Liver (tissue), 9 donors: ENCODE data around the gene RPTN. TPM values are rescaled to one million over a fixed set of nuclear protein-coding genes. Genes with fewer than 3 reads are reported as not detected.

ENCODE experiments used
- DNase-seq: peaks from one replicate; pipeline ENCODE4 v3.0.0-alpha.2; 2017; ENCODE audit warnings: low spot score
- H3K27ac ChIP-seq, 2 donors: one replicate each; pipeline ENCODE4 v1.7.0; 2013; ENCODE audit warnings: inconsistent platforms in 2 of 2, low read length in 2 of 2, control low read depth in 1 of 2, low read depth in 1 of 2, mild to moderate bottlenecking in 1 of 2
- H3K27me3 ChIP-seq, 4 donors: one replicate each; pipeline versions ENCODE4 v1.6.1 to v1.7.0; 2013; ENCODE audit warnings: low read length in 3 of 4, inconsistent platforms in 1 of 4, mild to moderate bottlenecking in 1 of 4, moderate library complexity in 1 of 4; ENCODE audit not compliant: control insufficient read depth in 4 of 4, insufficient read depth in 4 of 4
- H3K36me3 ChIP-seq, 4 donors: one replicate each; pipeline versions ENCODE4 v1.6.1 to v1.7.0; 2013; ENCODE audit warnings: low read length in 3 of 4, mild to moderate bottlenecking in 3 of 4, low read depth in 1 of 4, moderate library complexity in 1 of 4; ENCODE audit not compliant: control insufficient read depth in 4 of 4, insufficient read depth in 3 of 4
- H3K4me1 ChIP-seq, 4 donors: one replicate each; pipeline versions ENCODE4 v1.6.1 to v1.7.0; 2013; ENCODE audit warnings: low read length in 3 of 4, mild to moderate bottlenecking in 3 of 4, moderate library complexity in 1 of 4; ENCODE audit not compliant: control insufficient read depth in 4 of 4, insufficient read depth in 4 of 4
- H3K4me3 ChIP-seq, 3 donors: one replicate each; pipeline versions ENCODE4 v1.6.1 to v1.7.0; 2013; ENCODE audit warnings: low read length in 3 of 3, control low read depth in 1 of 3, low read depth in 1 of 3, mild to moderate bottlenecking in 1 of 3
- H3K9ac ChIP-seq, 2 donors: one replicate each; pipeline ENCODE4 v1.7.0; 2013; ENCODE audit warnings: low read length in 2 of 2, mild to moderate bottlenecking in 2 of 2, moderate library complexity in 2 of 2, control low read depth in 1 of 2, low read depth in 1 of 2
- H3K9me3 ChIP-seq, 4 donors: one replicate each; pipeline versions ENCODE4 v1.6.1 to v1.7.0; 2013; ENCODE audit warnings: low read length in 3 of 4; ENCODE audit not compliant: control insufficient read depth in 4 of 4
- EGR1 ChIP-seq, 2 donors: IDR thresholded peaks; 2 replicates each; pipeline ENCODE4 v1.6.1; 2016 to 2018; ENCODE audit warnings: antibody characterized with exemption in 2 of 2, low read depth in 2 of 2
- FOXA1 ChIP-seq: IDR thresholded peaks from 2 replicates; pipeline ENCODE4 v1.6.1; 2016; ENCODE audit warnings: antibody characterized with exemption
- FOXA2 ChIP-seq: IDR thresholded peaks from 2 replicates; pipeline ENCODE4 v1.6.1; 2016; ENCODE audit warnings: antibody characterized with exemption
- GABPA ChIP-seq, 2 donors: IDR thresholded peaks in 1 of 2; conservative IDR thresholded peaks in 1 of 2; 2 replicates each; pipeline ENCODE4 v1.6.1; 2016; ENCODE audit warnings: antibody characterized with exemption in 2 of 2, mild to moderate bottlenecking in 1 of 2, moderate library complexity in 1 of 2
- HNF4A ChIP-seq, 2 donors: conservative IDR thresholded peaks; 2 replicates each; pipeline ENCODE4 v1.6.1; 2016; ENCODE audit warnings: antibody characterized with exemption in 2 of 2, mild to moderate bottlenecking in 2 of 2
- HNF4G ChIP-seq: IDR thresholded peaks from 2 replicates; pipeline ENCODE4 v1.6.1; 2016; ENCODE audit warnings: antibody characterized with exemption
- JUND ChIP-seq, 2 donors: IDR thresholded peaks; 2 replicates each; pipeline ENCODE4 v1.6.1; 2016; ENCODE audit warnings: antibody characterized with exemption in 2 of 2
- NR2F2 ChIP-seq: IDR thresholded peaks from 2 replicates; pipeline ENCODE4 v1.6.1; 2016; ENCODE audit warnings: antibody characterized with exemption
- RAD21 ChIP-seq, 2 donors: IDR thresholded peaks; 2 replicates each; pipeline ENCODE4 v1.6.1; 2016; ENCODE audit warnings: antibody characterized with exemption in 2 of 2, mild to moderate bottlenecking in 2 of 2
- RXRA ChIP-seq, 2 donors: IDR thresholded peaks; 2 replicates each; pipeline ENCODE4 v1.6.1; 2017 to 2018; ENCODE audit warnings: antibody characterized with exemption in 2 of 2, mild to moderate bottlenecking in 1 of 2
- SP1 ChIP-seq: IDR thresholded peaks from 2 replicates; pipeline ENCODE4 v1.6.1; 2018; ENCODE audit warnings: antibody characterized with exemption, mild to moderate bottlenecking
- TAF1 ChIP-seq: conservative IDR thresholded peaks from 2 replicates; pipeline ENCODE4 v1.6.1; 2016; ENCODE audit warnings: antibody characterized with exemption, mild to moderate bottlenecking
- YY1 ChIP-seq: IDR thresholded peaks from 2 replicates; pipeline ENCODE4 v1.6.1; 2016; ENCODE audit warnings: antibody characterized with exemption, mild to moderate bottlenecking
- polyA plus RNA-seq, 2 donors: library from polyadenylated mRNA; stranded (reverse) in 1 of 2; unstranded in 1 of 2; fragments of 200-250 nt in 1 of 2; fragments of >200 nt in 1 of 2; fragmentation: Nextera tagmentation in 1 of 2; extraction: Ambion mirVana in 1 of 2; gene quantifications; one replicate each; pipeline versions ENCODE4 v1.2.1 to v1.2.3, GENCODE V29; 2013 to 2015
- total RNA-seq, 2 donors: library from RNA; depleted of rRNA; stranded (reverse); fragments of >200 nt; gene quantifications; one replicate each; pipeline ENCODE4 v1.2.3, GENCODE V29; 2014
- TF ChIP-seq, protein P1 (sequence below): IDR thresholded peaks from 2 replicates; pipeline ENCODE4 v1.6.1; 2016; ENCODE audit warnings: antibody characterized with exemption
- TF ChIP-seq, protein P2 (sequence below): fragments of 150-350 bp; IDR thresholded peaks from 2 replicates; pipeline ENCODE4 v1.5.1; 2017; ENCODE audit warnings: improper control_type of control experiment, low read depth, low read length; ENCODE audit not compliant: missing input control
- TF ChIP-seq, protein P3 (sequence below): IDR thresholded peaks from 2 replicates; pipeline ENCODE4 v1.6.1; 2016; ENCODE audit warnings: antibody characterized with exemption
- TF ChIP-seq, protein P4 (sequence below): IDR thresholded peaks from 2 replicates; pipeline ENCODE4 v1.6.1; 2016; ENCODE audit warnings: antibody characterized with exemption, mild to moderate bottlenecking
- TF ChIP-seq, protein P5 (sequence below): IDR thresholded peaks from 2 replicates; pipeline ENCODE4 v1.6.1; 2016; ENCODE audit warnings: antibody characterized with exemption
- donor health status: healthy.
- donor health status: healthy.
- donor health status: healthy.
- donor health status: healthy.
- donor health status: healthy.

Gene RPTN
- total and polyA plus RNA-seq, 4 donors = not detected

DNA sequence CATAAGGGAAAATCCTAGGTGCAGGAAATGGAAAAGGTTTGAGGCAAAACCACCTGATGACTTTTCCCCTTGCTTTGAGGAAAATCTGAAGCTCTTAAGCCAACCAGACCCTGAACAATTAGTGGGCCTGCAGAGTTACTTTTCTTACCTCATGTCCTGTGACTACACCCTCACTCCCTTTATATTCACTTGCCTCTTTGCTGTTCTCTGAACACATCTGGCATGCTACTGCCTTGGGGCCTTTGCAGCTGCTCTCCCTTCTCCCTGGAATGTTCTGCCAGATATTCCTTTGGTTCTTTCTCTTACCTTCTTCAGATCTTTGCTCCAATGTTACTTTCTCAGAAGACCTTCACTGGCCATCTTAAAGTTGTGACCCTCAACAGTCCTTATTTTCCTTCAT is 21.8 kb downstream of the RPTN start (continued):
- TF ChIP-seq, protein P1, sequence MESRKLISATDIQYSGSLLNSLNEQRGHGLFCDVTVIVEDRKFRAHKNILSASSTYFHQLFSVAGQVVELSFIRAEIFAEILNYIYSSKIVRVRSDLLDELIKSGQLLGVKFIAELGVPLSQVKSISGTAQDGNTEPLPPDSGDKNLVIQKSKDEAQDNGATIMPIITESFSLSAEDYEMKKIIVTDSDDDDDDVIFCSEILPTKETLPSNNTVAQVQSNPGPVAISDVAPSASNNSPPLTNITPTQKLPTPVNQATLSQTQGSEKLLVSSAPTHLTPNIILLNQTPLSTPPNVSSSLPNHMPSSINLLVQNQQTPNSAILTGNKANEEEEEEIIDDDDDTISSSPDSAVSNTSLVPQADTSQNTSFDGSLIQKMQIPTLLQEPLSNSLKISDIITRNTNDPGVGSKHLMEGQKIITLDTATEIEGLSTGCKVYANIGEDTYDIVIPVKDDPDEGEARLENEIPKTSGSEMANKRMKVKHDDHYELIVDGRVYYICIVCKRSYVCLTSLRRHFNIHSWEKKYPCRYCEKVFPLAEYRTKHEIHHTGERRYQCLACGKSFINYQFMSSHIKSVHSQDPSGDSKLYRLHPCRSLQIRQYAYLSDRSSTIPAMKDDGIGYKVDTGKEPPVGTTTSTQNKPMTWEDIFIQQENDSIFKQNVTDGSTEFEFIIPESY = no peak
- TF ChIP-seq NR2F2 (no peak), EGR1 (IDR thresholded peaks at IDR 0.05; ENCODE audit: low read depth in 2 of 2) (no peak)

DNA sequence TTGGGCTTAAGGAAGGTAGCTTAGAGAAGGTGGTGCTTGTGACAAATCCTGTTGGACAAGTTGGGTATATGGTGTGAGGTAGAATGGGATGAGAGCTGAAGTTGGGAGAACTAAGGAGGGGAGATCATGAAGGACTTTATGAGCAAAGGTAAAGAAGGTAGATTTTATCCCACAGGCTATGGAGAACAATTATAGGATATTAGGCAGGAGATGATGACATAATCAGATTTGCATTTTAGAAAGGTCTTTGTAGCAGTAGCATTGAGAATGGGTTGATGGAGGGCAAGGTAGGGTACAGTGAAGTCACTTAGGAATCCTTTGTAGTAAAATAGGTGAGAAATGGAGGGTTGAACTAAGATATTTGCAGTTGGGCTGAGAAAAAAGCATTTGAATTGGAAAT is 28.8 kb downstream of the RPTN start:
- no peak for DNase-seq
- no peak overlapping the region for H3K4me3 ChIP-seq
- no peak overlapping the region for H3K9ac ChIP-seq
- no peaks in the 10 kb centered on the region for H3K36me3 ChIP-seq
- TF ChIP-seq RXRA (IDR thresholded peaks at IDR 0.05) = no peak
- no peak for TF ChIP-seq HNF4A (conservative IDR thresholded peaks at IDR 0.05)
- TF ChIP-seq, protein P1 = no peak
- TF ChIP-seq, protein P2, sequence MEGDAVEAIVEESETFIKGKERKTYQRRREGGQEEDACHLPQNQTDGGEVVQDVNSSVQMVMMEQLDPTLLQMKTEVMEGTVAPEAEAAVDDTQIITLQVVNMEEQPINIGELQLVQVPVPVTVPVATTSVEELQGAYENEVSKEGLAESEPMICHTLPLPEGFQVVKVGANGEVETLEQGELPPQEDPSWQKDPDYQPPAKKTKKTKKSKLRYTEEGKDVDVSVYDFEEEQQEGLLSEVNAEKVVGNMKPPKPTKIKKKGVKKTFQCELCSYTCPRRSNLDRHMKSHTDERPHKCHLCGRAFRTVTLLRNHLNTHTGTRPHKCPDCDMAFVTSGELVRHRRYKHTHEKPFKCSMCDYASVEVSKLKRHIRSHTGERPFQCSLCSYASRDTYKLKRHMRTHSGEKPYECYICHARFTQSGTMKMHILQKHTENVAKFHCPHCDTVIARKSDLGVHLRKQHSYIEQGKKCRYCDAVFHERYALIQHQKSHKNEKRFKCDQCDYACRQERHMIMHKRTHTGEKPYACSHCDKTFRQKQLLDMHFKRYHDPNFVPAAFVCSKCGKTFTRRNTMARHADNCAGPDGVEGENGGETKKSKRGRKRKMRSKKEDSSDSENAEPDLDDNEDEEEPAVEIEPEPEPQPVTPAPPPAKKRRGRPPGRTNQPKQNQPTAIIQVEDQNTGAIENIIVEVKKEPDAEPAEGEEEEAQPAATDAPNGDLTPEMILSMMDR = no peak
- TF ChIP-seq RAD21 (IDR thresholded peaks at IDR 0.05) = no peak
- no peak for TF ChIP-seq JUND (IDR thresholded peaks at IDR 0.05)
- no peak for TF ChIP-seq HNF4G
- no peak for TF ChIP-seq SP1
- TF ChIP-seq, protein P3, sequence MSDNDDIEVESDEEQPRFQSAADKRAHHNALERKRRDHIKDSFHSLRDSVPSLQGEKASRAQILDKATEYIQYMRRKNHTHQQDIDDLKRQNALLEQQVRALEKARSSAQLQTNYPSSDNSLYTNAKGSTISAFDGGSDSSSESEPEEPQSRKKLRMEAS = no peak
- TF ChIP-seq TAF1 = no peak
- TF ChIP-seq NR2F2 = no peak
- TF ChIP-seq, protein P4, sequence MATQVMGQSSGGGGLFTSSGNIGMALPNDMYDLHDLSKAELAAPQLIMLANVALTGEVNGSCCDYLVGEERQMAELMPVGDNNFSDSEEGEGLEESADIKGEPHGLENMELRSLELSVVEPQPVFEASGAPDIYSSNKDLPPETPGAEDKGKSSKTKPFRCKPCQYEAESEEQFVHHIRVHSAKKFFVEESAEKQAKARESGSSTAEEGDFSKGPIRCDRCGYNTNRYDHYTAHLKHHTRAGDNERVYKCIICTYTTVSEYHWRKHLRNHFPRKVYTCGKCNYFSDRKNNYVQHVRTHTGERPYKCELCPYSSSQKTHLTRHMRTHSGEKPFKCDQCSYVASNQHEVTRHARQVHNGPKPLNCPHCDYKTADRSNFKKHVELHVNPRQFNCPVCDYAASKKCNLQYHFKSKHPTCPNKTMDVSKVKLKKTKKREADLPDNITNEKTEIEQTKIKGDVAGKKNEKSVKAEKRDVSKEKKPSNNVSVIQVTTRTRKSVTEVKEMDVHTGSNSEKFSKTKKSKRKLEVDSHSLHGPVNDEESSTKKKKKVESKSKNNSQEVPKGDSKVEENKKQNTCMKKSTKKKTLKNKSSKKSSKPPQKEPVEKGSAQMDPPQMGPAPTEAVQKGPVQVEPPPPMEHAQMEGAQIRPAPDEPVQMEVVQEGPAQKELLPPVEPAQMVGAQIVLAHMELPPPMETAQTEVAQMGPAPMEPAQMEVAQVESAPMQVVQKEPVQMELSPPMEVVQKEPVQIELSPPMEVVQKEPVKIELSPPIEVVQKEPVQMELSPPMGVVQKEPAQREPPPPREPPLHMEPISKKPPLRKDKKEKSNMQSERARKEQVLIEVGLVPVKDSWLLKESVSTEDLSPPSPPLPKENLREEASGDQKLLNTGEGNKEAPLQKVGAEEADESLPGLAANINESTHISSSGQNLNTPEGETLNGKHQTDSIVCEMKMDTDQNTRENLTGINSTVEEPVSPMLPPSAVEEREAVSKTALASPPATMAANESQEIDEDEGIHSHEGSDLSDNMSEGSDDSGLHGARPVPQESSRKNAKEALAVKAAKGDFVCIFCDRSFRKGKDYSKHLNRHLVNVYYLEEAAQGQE = no peak
- no peak for TF ChIP-seq FOXA1
- TF ChIP-seq, protein P5, sequence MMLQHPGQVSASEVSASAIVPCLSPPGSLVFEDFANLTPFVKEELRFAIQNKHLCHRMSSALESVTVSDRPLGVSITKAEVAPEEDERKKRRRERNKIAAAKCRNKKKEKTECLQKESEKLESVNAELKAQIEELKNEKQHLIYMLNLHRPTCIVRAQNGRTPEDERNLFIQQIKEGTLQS = no peak
- no peak for TF ChIP-seq GABPA (IDR thresholded peaks at IDR 0.05 in 1 of 2, conservative IDR thresholded peaks at IDR 0.05 in 1 of 2)
- no peak for TF ChIP-seq YY1
- no peak for TF ChIP-seq EGR1 (IDR thresholded peaks at IDR 0.05; ENCODE audit: low read depth in 2 of 2)
- TF ChIP-seq FOXA2 = no peak
- H3K27ac ChIP-seq = no peak overlapping the region
- peaks cover 0 to 4% (median under 1%) of the 10 kb centered on the region in 4 donors for H3K9me3 ChIP-seq
- H3K4me1 ChIP-seq = no peaks in the 10 kb centered on the region
- H3K27me3 ChIP-seq = peaks cover 0 to 7% (median 3%) of the 10 kb centered on the region in 4 donors
